AG09319 (cell line): ENCODE data around the gene LYPD1.

Experiments used
- DNase-seq: peaks from one replicate; pipeline ENCODE4 v3.0.0-alpha.2; 2010; ENCODE audit warnings: low read depth; ENCODE audit errors: extremely low read depth
- CTCF ChIP-seq: IDR thresholded peaks from 2 replicates; pipeline ENCODE4 v1.5.1; 2011; ENCODE audit warnings: low read depth, mild to moderate bottlenecking, inconsistent platforms, low read length, moderate library complexity

LYPD1 gene

GRCh38 chr2:132667706-132668105, 2.3 kb downstream of the LYPD1 start:
- no peak for TF ChIP-seq CTCF
- DNase-seq, result no peak

GRCh38 chr2:132665401-132666140, 4.4 kb downstream of the LYPD1 start:
- no peak for TF ChIP-seq CTCF
- no peak for DNase-seq

GRCh38 chr2:132664096-132664495, 5.9 kb downstream of the LYPD1 start:
- DNase-seq, result no peak
- no peak for TF ChIP-seq CTCF

GRCh38 chr2:132662732-132663131, 7.3 kb downstream of the LYPD1 start:
- DNase-seq, result peak; percentile 52
- TF ChIP-seq CTCF, result no peak

GRCh38 chr2:132659331-132659730, 10.7 kb downstream of the LYPD1 start:
- no peak for TF ChIP-seq CTCF

GRCh38 chr2:132656266-132656975, 13.6 kb downstream of the LYPD1 start:
- no peak for DNase-seq
- no peak for TF ChIP-seq CTCF

More at GRCh38 chr2:132659331-132659730, 10.7 kb downstream of the LYPD1 start:
- DNase-seq, result no peak

GRCh38 chr2:132654968-132655367, 15.0 kb downstream of the LYPD1 start:
- TF ChIP-seq CTCF, result no peak
- no peak for DNase-seq
